OCI-LY1 (cell line): ENCODE measurements around the gene TRIM6.

Source experiments
- H2AFZ ChIP-seq: fragments of 200-600 bp; sonication (generic), shearing (Covaris generic); 2 replicates; pipeline ENCODE4 v1.6.0; 2014; ENCODE audit warnings: antibody characterized with exemption, mild to moderate bottlenecking, low read length
- H3F3A ChIP-seq: fragments of 200-600 bp; sonication (generic), shearing (Covaris generic); 2 replicates; pipeline ENCODE4 v1.6.0; 2014; ENCODE audit warnings: mild to moderate bottlenecking, antibody characterized with exemption, low read length, moderate library complexity; ENCODE audit not compliant: insufficient read depth
- H3K27ac ChIP-seq: fragments of 200-600 bp; sonication (generic); 2 replicates; pipeline ENCODE4 v1.5.1; 2014; ENCODE audit warnings: low read length, mixed run types, mild to moderate bottlenecking, low read depth; ENCODE audit not compliant: poor library complexity, severe bottlenecking
- H3K27me3 ChIP-seq: fragments of 200-600 bp; sonication (generic); 2 replicates; pipeline ENCODE4 v1.6.0; 2014; ENCODE audit warnings: antibody characterized with exemption, mild to moderate bottlenecking, low read length, moderate library complexity; ENCODE audit not compliant: insufficient read depth
- H3K36me3 ChIP-seq: fragments of 200-600 bp; sonication (generic); 2 replicates; pipeline ENCODE4 v1.6.1; 2014; ENCODE audit warnings: mild to moderate bottlenecking, antibody characterized with exemption, low read length, moderate library complexity, mixed read lengths; ENCODE audit not compliant: insufficient read depth
- H3K4me1 ChIP-seq: fragments of 200-600 bp; sonication (generic); 2 replicates; pipeline ENCODE4 v1.5.1; 2014; ENCODE audit warnings: mild to moderate bottlenecking, low read length, moderate library complexity; ENCODE audit not compliant: insufficient read depth, severe bottlenecking
- H3K4me2 ChIP-seq: fragments of 200-600 bp; sonication (generic), shearing (Covaris generic); 2 replicates; pipeline ENCODE4 v1.6.1; 2014; ENCODE audit warnings: low read length
- H3K4me3 ChIP-seq: fragments of 200-600 bp; sonication (generic); 2 replicates; pipeline ENCODE4 v1.5.1; 2014; ENCODE audit warnings: low read length, low read depth, mild to moderate bottlenecking, mixed read lengths; ENCODE audit not compliant: poor library complexity, severe bottlenecking
- H3K79me2 ChIP-seq: fragments of 200-600 bp; shearing (Covaris generic); 2 replicates; pipeline ENCODE4 v1.6.1; 2016; ENCODE audit warnings: mixed run types, low read length, mixed read lengths; ENCODE audit not compliant: insufficient read depth
- H3K9ac ChIP-seq: fragments of 200-600 bp; sonication (generic), shearing (Covaris generic); 2 replicates; pipeline ENCODE4 v1.6.1; 2014; ENCODE audit warnings: mild to moderate bottlenecking, low read length, mixed read lengths
- H3K9me2 ChIP-seq: fragments of 200-600 bp; sonication (generic), shearing (Covaris generic); 2 replicates; pipeline ENCODE4 v1.6.1; 2014; ENCODE audit warnings: low read depth, mild to moderate bottlenecking, low read length, mixed read lengths
- H3K9me3 ChIP-seq: fragments of 200-600 bp; shearing (Covaris generic); 2 replicates; pipeline ENCODE4 v1.6.1; 2014; ENCODE audit warnings: low read length, mixed read lengths
- H4K20me1 ChIP-seq: fragments of 200-600 bp; sonication (generic), shearing (Covaris generic); 2 replicates; pipeline ENCODE4 v1.6.0; 2016; ENCODE audit warnings: mild to moderate bottlenecking, low read length; ENCODE audit not compliant: insufficient read depth
- CTCF ChIP-seq: fragments of 200-600 bp; sonication (generic), shearing (Covaris generic); IDR thresholded peaks from 2 replicates; pipeline ENCODE4 v1.5.1; 2017; ENCODE audit warnings: mild to moderate bottlenecking, antibody characterized with exemption, low read length, moderate library complexity, mixed read lengths
- EZH2 ChIP-seq: fragments of 200-600 bp; sonication (generic), shearing (Covaris generic); IDR thresholded peaks from 2 replicates; pipeline ENCODE4 v1.8.0; 2017; ENCODE audit warnings: borderline replicate concordance, mixed run types, mild to moderate bottlenecking, antibody characterized with exemption, low read length, moderate library complexity, mixed read lengths

The TRIM6 gene

DNA sequence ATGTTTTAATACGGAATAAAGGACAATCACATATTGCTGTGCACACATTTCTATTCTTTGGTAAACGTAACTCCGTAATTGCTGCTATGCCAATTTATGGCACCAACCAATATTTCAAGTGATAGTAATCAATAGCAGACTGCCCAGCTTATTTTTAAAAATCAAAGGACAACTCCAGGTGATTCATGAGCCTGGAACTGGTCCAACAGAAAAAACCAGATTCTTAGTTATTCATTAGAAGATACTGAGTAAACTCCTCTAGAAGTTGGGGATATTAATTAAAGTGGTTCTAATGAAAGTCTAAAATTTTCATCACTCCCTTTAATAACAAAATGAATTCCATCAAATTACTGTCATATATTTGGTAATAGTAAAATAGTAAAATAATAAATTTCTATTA lies 38.7 kb upstream of the TRIM6 start:
- Histone ChIP-seq H3K9ac (no peak overlapping the region), H4K20me1 (no peaks in the 10 kb centered on the region)
- TF ChIP-seq CTCF = no peak
- TF ChIP-seq EZH2 = no peak

DNA sequence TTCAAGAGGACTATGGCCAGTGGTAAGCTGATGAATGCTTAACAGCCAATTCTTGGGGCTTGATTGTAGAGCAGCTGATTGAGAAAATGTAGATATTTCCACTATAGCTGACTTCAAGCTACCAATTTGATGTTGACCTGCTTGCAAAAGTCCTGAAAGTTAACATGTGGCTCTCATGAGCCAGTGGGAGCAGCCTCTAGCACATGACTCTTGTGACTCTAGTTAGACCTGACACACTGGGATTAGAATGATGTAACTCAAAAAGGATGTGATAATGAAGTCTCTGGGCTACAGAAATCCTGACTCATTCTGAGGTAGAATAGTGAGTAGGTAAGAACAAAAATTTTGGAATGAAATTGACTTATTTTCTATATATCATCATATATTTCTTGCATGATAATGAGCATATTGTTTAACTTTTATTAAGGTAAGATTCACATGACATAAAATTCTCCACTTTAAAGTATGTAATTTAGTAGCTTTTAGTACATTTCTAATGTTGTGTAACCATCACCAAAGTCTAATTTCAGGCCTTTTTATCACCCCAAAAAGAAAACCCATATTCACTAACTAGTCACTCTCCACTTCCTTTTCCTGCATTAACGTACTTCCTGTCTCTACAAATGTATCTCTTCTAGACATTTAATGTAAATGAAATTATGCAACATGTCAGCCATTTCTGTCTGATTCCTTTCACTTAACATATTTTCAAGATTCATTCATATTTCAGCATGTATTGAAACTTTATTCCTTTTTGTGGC lies 32.0 kb upstream of the TRIM6 start:
- Histone ChIP-seq H3K9me2 (no peaks in the 10 kb centered on the region), H3K36me3 (no peaks in the 10 kb centered on the region), H3K9me3 (no peaks in the 10 kb centered on the region), H3K27me3 (no peaks in the 10 kb centered on the region), H3F3A (no peaks in the 10 kb centered on the region), H3K4me3 (no peak overlapping the region), H4K20me1 (no peaks in the 10 kb centered on the region), H3K4me1 (no peaks in the 10 kb centered on the region), H3K79me2 (no peaks in the 10 kb centered on the region), H3K4me2 (no peak overlapping the region), H3K27ac (no peak overlapping the region), H2AFZ (no peak overlapping the region), H3K9ac (no peak overlapping the region)
- no peak for TF ChIP-seq EZH2
- TF ChIP-seq CTCF = no peak

More for the DNA sequence above, 38.7 kb upstream of the TRIM6 start:
- H3K9me3 ChIP-seq = no peaks in the 10 kb centered on the region
- H3K79me2 ChIP-seq = no peaks in the 10 kb centered on the region
- no peaks in the 10 kb centered on the region for H3K4me1 ChIP-seq
- H3K27ac ChIP-seq = no peak overlapping the region
- H3K4me2 ChIP-seq = no peak overlapping the region
- H3K4me3 ChIP-seq = no peak overlapping the region
- H3K27me3 ChIP-seq = no peaks in the 10 kb centered on the region
- H3K36me3 ChIP-seq = no peaks in the 10 kb centered on the region
- no peak overlapping the region for H2AFZ ChIP-seq
- H3K9me2 ChIP-seq = no peaks in the 10 kb centered on the region
- H3F3A ChIP-seq = no peaks in the 10 kb centered on the region

- Histone ChIP-seq H3K27me3 (no peaks in the 10 kb centered on the region), H3K9me2 (no peaks in the 10 kb centered on the region), H2AFZ (no peak overlapping the region), H3K79me2 (no peaks in the 10 kb centered on the region), H3K9me3 (no peaks in the 10 kb centered on the region), H3F3A (no peaks in the 10 kb centered on the region), H3K9ac (no peak overlapping the region), H4K20me1 (no peaks in the 10 kb centered on the region), H3K36me3 (no peaks in the 10 kb centered on the region), H3K27ac (no peak overlapping the region), H3K4me2 (no peak overlapping the region), H3K4me1 (no peaks in the 10 kb centered on the region), H3K4me3 (no peak overlapping the region)
- TF ChIP-seq CTCF = no peak
- TF ChIP-seq EZH2 = no peak
Measured at GRCh38 chr11:5574654-5575053, 21.8 kb upstream of the TRIM6 start.
